GM23248 (cell line): ENCODE results near the gene RMI2.

Experiments
- EZH2 ChIP-seq: fragments of 200-600 bp; sonication (generic); IDR thresholded peaks from 2 replicates; pipeline ENCODE4 v1.6.1; 2018; ENCODE audit warnings: antibody characterized with exemption, mild to moderate bottlenecking; ENCODE audit not compliant: insufficient read depth, poor library complexity, severe bottlenecking
- EZH2phosphoT487 ChIP-seq: fragments of 200-600 bp; sonication (generic); IDR thresholded peaks from 2 replicates; pipeline ENCODE4 v1.6.1; 2018; ENCODE audit warnings: antibody characterized with exemption, moderate library complexity, mild to moderate bottlenecking, low read depth; ENCODE audit not compliant: insufficient read depth

DNA sequence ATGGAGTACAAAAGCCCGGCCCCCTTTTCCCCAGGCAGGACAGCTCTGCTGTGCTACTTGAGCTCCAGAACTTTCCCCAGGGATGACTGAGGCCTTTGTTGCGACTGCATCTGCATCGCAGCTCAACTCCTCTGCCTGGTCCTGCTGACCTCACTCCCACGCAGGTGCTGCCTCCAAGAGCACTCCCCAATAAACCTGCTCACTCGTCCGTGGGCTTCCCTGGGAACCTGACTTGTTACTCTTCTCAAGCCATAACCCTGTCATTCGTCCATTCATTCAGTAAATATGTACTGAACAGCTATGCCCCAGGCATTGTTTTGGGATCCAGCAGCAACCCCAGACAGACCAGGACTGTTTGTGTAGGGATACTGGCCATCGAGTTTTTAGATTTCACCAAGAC is 11.6 kb upstream of the RMI2 start:
- no peak for TF ChIP-seq EZH2phosphoT487
- TF ChIP-seq EZH2 = no peak
